ENCODE measurements around the gene RPP25. TPM values are rescaled to one million over a fixed set of nuclear protein-coding genes. Genes with fewer than 3 reads are reported as not detected.
A peak's percentile ranks its signal among the peaks of the same experiment; 100 is the strongest.

The RPP25 gene
- total and polyA plus RNA-seq, 2 of the 13 experiments (the other 11 are each of a cell fraction or from before 2014, with no cell fraction given), result 0.05 to 0.11 TPM

DNA sequence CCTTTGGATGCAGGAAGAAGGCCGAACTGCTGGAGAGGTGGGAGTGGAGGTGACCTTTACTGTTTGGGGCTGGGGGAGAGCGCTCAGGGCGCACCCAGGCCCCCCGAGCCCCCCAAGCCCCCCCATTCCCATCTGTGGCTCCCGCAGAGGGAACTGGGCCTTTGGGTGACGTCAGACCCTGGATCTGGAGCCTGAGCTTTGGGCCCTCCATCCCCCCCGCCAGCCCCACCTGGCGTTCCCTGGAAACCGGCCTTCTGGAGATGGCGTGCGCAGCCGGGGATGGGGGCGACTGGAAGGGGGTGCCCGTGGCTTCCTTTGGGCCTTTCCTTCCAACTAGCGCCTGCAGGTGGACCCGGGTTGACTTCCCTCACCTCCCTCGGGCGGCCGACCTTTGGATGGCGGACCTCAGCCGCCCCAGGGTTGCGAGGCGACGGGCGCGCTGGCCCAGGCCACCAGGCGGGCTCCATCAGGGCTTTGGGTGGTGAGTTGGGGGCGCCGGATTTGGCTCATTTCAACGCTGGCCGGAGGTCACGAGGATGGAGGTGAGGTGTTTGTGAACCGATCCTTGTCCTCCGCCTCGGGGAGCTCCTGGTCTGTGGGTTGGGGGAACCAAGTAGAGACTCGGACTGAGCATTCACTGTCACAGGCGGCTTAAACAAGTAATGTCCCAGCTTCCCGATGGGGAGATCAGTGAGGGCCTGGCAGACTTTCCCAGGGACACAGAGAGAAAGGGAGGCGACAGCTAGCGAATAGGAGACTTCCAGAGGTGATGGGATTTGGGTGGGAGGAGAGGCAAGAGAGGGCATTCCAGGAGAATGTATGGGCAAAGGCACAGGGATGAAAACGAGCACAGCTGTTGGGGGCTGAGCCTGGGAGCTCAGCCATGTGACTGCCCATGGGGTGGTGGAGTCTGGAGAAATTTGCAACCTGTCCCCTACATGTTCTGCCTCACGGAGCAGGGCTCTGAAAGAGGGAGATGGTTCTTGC is 39.5 kb upstream of the RPP25 start (continued):
- TF ChIP-seq, protein P1, sequence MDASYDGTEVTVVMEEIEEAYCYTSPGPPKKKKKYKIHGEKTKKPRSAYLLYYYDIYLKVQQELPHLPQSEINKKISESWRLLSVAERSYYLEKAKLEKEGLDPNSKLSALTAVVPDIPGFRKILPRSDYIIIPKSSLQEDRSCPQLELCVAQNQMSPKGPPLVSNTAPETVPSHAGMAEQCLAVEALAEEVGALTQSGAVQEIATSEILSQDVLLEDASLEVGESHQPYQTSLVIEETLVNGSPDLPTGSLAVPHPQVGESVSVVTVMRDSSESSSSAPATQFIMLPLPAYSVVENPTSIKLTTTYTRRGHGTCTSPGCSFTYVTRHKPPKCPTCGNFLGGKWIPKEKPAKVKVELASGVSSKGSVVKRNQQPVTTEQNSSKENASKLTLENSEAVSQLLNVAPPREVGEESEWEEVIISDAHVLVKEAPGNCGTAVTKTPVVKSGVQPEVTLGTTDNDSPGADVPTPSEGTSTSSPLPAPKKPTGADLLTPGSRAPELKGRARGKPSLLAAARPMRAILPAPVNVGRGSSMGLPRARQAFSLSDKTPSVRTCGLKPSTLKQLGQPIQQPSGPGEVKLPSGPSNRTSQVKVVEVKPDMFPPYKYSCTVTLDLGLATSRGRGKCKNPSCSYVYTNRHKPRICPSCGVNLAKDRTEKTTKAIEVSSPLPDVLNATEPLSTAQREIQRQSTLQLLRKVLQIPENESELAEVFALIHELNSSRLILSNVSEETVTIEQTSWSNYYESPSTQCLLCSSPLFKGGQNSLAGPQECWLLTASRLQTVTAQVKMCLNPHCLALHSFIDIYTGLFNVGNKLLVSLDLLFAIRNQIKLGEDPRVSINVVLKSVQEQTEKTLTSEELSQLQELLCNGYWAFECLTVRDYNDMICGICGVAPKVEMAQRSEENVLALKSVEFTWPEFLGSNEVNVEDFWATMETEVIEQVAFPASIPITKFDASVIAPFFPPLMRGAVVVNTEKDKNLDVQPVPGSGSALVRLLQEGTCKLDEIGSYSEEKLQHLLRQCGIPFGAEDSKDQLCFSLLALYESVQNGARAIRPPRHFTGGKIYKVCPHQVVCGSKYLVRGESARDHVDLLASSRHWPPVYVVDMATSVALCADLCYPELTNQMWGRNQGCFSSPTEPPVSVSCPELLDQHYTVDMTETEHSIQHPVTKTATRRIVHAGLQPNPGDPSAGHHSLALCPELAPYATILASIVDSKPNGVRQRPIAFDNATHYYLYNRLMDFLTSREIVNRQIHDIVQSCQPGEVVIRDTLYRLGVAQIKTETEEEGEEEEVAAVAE (CRISPR knock-in tag; IDR thresholded peaks at IDR 0.05; ENCODE audit: borderline replicate concordance), result no peak
- TF ChIP-seq TAF1 (CRISPR knock-in tag; IDR thresholded peaks at IDR 0.05) (peak; percentile 11; the same call in 1 of the 2 replicates), ZNF326 (CRISPR knock-in tag; IDR thresholded peaks at IDR 0.05; ENCODE audit: borderline replicate concordance) (no peak), KDM5B (CRISPR knock-in tag; IDR thresholded peaks at IDR 0.05; ENCODE audit: borderline replicate concordance) (peak; percentile 11; the same call in 1 of the 2 replicates), RARA (CRISPR knock-in tag; IDR thresholded peaks at IDR 0.05) (no peak), RFX3 (CRISPR knock-in tag; IDR thresholded peaks at IDR 0.05) (no peak), TCF7 (IDR thresholded peaks at IDR 0.05; ENCODE audit: low read depth) (no peak), TEAD3 (CRISPR knock-in tag; optimal IDR thresholded peaks at IDR 0.05; ENCODE audit: borderline replicate concordance) (no peak), TSC22D2 (CRISPR knock-in tag; IDR thresholded peaks at IDR 0.05; ENCODE audit: borderline replicate concordance) (no peak), KDM2A (CRISPR knock-in tag; IDR thresholded peaks at IDR 0.05; ENCODE audit: borderline replicate concordance, low read depth) (peak; percentile 17; the same call in 1 of the 2 replicates), ZNF713 (CRISPR knock-in tag; IDR thresholded peaks at IDR 0.05) (no peak), NR2C2 (CRISPR knock-in tag; IDR thresholded peaks at IDR 0.05; ENCODE audit: borderline replicate concordance) (0 out of 2 replicates have a peak, but pooled peaks have one; percentile 18), ASH2L (IDR thresholded peaks at IDR 0.05; ENCODE audit: insufficient read length, low read depth, low read length) (peak; percentile 55), ZBTB20 (CRISPR knock-in tag; IDR thresholded peaks at IDR 0.05; ENCODE audit: borderline replicate concordance, low read depth) (no peak), ZMYM4 (CRISPR knock-in tag; IDR thresholded peaks at IDR 0.05) (no peak), YY1 (IDR thresholded peaks at IDR 0.05; ENCODE audit: insufficient read depth, insufficient replicate concordance, low read depth, low read length) (peak; percentile 51)
- TF ChIP-seq, protein P2, sequence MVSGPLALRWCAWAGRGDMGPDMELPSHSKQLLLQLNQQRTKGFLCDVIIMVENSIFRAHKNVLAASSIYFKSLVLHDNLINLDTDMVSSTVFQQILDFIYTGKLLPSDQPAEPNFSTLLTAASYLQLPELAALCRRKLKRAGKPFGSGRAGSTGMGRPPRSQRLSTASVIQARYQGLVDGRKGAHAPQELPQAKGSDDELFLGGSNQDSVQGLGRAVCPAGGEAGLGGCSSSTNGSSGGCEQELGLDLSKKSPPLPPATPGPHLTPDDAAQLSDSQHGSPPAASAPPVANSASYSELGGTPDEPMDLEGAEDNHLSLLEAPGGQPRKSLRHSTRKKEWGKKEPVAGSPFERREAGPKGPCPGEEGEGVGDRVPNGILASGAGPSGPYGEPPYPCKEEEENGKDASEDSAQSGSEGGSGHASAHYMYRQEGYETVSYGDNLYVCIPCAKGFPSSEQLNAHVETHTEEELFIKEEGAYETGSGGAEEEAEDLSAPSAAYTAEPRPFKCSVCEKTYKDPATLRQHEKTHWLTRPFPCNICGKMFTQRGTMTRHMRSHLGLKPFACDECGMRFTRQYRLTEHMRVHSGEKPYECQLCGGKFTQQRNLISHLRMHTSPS (CRISPR knock-in tag; IDR thresholded peaks at IDR 0.05; ENCODE audit: low read depth), result no peak
- TF ChIP-seq, protein P3, sequence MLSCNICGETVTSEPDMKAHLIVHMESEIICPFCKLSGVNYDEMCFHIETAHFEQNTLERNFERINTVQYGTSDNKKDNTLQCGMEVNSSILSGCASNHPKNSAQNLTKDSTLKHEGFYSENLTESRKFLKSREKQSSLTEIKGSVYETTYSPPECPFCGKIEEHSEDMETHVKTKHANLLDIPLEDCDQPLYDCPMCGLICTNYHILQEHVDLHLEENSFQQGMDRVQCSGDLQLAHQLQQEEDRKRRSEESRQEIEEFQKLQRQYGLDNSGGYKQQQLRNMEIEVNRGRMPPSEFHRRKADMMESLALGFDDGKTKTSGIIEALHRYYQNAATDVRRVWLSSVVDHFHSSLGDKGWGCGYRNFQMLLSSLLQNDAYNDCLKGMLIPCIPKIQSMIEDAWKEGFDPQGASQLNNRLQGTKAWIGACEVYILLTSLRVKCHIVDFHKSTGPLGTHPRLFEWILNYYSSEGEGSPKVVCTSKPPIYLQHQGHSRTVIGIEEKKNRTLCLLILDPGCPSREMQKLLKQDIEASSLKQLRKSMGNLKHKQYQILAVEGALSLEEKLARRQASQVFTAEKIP (CRISPR knock-in tag; IDR thresholded peaks at IDR 0.05; ENCODE audit: borderline replicate concordance), result no peak

Measured in HepG2 (cell line).